Measurements from ENCODE around the gene NGB. TPM values are rescaled to one million over a fixed set of nuclear protein-coding genes. Genes with fewer than 3 reads are reported as not detected.

NGB gene
- total RNA-seq, 2 experiments from 2014 or later = not detected

DNA sequence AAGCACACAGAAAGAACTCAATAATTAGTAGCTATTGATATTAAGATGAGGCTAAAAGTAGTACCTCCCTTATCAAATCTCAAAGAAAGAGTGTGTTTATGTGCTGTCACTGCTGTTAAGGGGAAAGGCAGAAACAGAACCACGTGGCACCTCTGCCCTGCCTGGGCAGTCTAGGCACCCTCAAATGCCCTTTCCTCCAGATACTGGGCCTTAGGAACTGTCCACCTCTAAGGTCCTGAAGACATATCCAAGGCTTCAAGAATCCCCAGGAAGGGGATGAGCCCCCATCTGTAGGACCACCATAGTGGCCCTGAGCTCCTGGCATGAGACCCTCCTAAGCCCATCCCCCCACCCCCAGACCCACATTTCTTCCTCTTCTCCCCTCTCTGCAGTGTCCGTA, 29.1 kb downstream of the NGB start:
- no peak for ATAC-seq
- H3K4me1 Mint-ChIP-seq (ENCODE audit: low read depth) = no peaks in the 10 kb centered on the region
- H3K36me3 Mint-ChIP-seq (ENCODE audit: low read depth) = no peaks in the 10 kb centered on the region
- no peak overlapping the region for H3K4me3 Mint-ChIP-seq
- H3K27ac Mint-ChIP-seq = no peak overlapping the region
- ChIA-PET POLR2A (interaction anchor here (0.5 kb wide), 1 partner anchor 1099 kb away, joined by 4 read pairs; no protein-coding TSS in a partner anchor), CTCF (interaction anchor here (1.1 kb wide), 1 partner anchor 24 kb away, joined by 3 read pairs; no protein-coding TSS in a partner anchor)
- DNase-seq = no peak
- no peaks in the 10 kb centered on the region for H3K9me3 Mint-ChIP-seq (ENCODE audit: insufficient read depth)
- H3K27me3 Mint-ChIP-seq (ENCODE audit: low read depth) = peaks cover 3% of the 10 kb centered on the region

DNA sequence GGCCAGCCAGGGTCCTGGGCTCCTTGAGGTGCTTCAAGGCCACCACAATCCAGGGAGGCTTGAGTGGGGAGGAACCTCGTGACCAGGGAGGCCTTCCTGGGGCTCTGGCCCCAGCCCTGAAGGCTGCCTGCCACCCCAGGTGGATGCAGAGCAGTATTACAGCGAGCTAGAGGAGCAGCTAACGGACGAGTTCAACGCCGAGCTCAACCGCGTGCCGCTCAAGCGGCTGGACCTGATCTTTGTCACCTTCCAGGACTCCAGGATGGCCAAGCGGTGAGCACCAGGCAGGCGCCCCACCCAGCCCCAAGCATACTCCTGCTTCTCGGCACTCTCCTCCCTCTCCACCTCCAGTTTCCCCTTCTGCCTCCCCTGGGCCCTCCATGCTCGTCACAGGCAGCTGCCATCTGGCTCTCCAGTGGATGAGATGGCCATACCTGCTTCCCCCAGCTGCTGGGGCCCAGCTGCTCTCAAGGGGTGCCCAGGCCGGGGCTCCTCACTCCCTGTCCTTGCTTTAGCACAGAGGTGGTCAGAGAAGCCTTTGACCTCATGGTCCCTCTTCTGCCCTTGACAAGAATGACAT, 30.6 kb downstream of the NGB start:
- Mint-ChIP-seq H3K4me1 (ENCODE audit: low read depth) (no peaks in the 10 kb centered on the region), H3K27ac (no peak overlapping the region), H3K4me3 (no peak overlapping the region), H3K9me3 (ENCODE audit: insufficient read depth) (no peaks in the 10 kb centered on the region), H3K36me3 (ENCODE audit: low read depth) (no peaks in the 10 kb centered on the region), H3K27me3 (ENCODE audit: low read depth) (peaks cover 3% of the 10 kb centered on the region)
- POLR2A ChIA-PET = no interaction called here
- DNase-seq (no peak), ATAC-seq (no peak)
- CTCF ChIA-PET = interaction anchor here (0.5 to 1.3 kb wide), 2 partner anchors 61 to 161 kb away, joined by 3 to 4 read pairs; no protein-coding TSS in a partner anchor

DNA sequence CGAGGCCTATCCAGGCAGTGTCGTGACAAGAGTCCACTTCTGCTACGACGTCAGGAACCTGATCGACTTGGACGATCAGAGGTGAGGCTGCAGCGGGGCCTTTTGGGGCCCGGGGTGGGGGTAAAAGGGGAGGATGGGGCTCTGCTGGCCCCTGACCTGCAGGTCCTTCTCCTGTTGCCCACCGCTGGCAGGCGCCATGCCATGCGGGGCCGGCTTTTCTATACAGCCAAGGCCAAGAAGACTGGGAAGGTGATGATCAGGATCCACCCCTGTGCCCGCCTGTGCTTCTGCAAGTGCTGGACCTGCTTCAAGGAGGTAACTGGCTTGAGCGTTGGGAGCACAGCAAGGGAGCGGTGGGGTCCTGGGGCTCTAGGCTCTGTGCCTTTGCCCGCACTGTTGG, 31.6 kb downstream of the NGB start:
- CTCF ChIA-PET = no interaction called here
- H3K36me3 Mint-ChIP-seq (ENCODE audit: low read depth) = no peaks in the 10 kb centered on the region
- H3K4me1 Mint-ChIP-seq (ENCODE audit: low read depth) = no peaks in the 10 kb centered on the region
- no peak for ATAC-seq
- no peaks in the 10 kb centered on the region for H3K9me3 Mint-ChIP-seq (ENCODE audit: insufficient read depth)
- DNase-seq = no peak
- H3K27ac Mint-ChIP-seq = no peak overlapping the region
- peaks cover 3% of the 10 kb centered on the region for H3K27me3 Mint-ChIP-seq (ENCODE audit: low read depth)
- no peak overlapping the region for H3K4me3 Mint-ChIP-seq
- POLR2A ChIA-PET = no interaction called here

DNA sequence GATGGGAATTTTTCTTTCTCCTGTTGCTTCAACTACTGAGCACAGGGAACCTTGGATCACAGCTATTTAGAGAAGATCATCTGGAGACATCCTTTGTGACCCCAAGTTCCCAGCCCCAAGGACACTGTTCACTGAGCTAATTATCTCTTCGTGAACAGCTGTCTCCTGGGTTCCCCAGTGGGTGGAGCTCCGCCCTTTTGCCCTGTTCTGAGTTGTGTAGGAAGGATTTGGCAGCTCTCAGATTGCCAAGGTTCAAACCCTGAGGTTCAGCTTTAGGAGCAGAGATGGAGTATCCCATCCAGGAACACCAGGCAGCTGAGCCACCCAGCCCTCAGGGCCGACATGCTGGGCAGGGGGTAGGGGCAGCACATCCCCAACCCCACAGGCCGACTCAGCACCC, 32.0 kb downstream of the NGB start:
- DNase-seq = no peak
- no peak overlapping the region for H3K27ac Mint-ChIP-seq
- ChIA-PET POLR2A (no interaction called here), CTCF (interaction anchor here (1.4 kb wide), 1 partner anchor 77 kb away, joined by 4 read pairs; no protein-coding TSS in a partner anchor)
- H3K4me3 Mint-ChIP-seq = no peak overlapping the region
- peaks cover 3% of the 10 kb centered on the region for H3K27me3 Mint-ChIP-seq (ENCODE audit: low read depth)
- no peak for ATAC-seq
- H3K9me3 Mint-ChIP-seq (ENCODE audit: insufficient read depth) = no peaks in the 10 kb centered on the region
- H3K36me3 Mint-ChIP-seq (ENCODE audit: low read depth) = no peaks in the 10 kb centered on the region
- no peaks in the 10 kb centered on the region for H3K4me1 Mint-ChIP-seq (ENCODE audit: low read depth)

DNA sequence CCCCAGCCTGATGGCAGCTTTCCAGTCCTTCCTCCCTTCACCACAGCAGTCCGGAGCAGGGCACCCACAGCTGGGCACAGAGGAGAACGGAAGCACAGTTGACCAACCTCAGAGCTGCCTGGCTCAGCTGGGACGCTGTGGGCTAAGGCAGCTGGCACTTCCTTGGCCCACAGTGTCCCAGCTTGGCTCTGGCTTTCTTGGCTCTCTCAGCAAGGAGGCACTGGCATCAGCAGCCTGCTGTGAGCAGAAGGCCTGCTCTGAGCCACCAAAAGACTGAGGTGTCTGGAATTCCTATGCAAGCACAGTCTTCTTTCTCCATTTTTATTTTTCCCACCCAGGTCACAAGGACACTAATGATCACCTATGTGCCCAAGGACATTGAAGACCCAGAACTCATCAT, 32.6 kb downstream of the NGB start:
- H3K4me3 Mint-ChIP-seq = no peak overlapping the region
- no peaks in the 10 kb centered on the region for H3K9me3 Mint-ChIP-seq (ENCODE audit: insufficient read depth)
- ChIA-PET CTCF (interaction anchor here (1.4 kb wide), 1 partner anchor 78 kb away, joined by 4 read pairs; no protein-coding TSS in a partner anchor), POLR2A (no interaction called here)
- H3K36me3 Mint-ChIP-seq (ENCODE audit: low read depth) = no peaks in the 10 kb centered on the region
- DNase-seq (no peak), ATAC-seq (no peak)
- no peaks in the 10 kb centered on the region for H3K4me1 Mint-ChIP-seq (ENCODE audit: low read depth)
- H3K27ac Mint-ChIP-seq = no peak overlapping the region
- H3K27me3 Mint-ChIP-seq (ENCODE audit: low read depth) = peaks cover 3% of the 10 kb centered on the region

DNA sequence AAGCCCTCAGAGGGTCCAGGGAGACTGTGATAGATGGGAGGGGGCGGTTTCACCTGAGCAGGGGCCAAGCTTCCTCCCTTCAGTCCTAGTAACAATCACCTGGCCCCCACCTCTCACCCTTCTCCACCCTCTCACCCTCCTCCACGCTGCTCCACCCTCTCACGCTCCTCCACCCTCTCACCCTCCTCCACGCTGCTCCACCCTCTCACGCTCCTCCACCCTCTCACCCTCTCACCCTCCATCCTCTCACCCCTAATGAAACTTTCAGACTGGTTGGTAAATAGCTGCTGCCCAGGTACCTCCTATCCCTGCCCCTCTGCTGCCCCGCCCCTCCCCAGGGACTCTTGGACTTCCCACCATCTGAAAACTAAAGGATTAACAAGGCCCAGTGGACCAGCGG, 34.2 kb downstream of the NGB start:
- H3K4me1 Mint-ChIP-seq (ENCODE audit: low read depth) = no peaks in the 10 kb centered on the region
- ATAC-seq (no peak), DNase-seq (no peak)
- no peaks in the 10 kb centered on the region for H3K36me3 Mint-ChIP-seq (ENCODE audit: low read depth)
- no peaks in the 10 kb centered on the region for H3K9me3 Mint-ChIP-seq (ENCODE audit: insufficient read depth)
- no peaks in the 10 kb centered on the region for H3K27me3 Mint-ChIP-seq (ENCODE audit: low read depth)
- ChIA-PET CTCF (interaction anchor here (1.4 kb wide), 1 partner anchor 24 kb away, joined by 5 read pairs; no protein-coding TSS in a partner anchor), POLR2A (no interaction called here)
- no peak overlapping the region for H3K27ac Mint-ChIP-seq
- no peak overlapping the region for H3K4me3 Mint-ChIP-seq

DNA sequence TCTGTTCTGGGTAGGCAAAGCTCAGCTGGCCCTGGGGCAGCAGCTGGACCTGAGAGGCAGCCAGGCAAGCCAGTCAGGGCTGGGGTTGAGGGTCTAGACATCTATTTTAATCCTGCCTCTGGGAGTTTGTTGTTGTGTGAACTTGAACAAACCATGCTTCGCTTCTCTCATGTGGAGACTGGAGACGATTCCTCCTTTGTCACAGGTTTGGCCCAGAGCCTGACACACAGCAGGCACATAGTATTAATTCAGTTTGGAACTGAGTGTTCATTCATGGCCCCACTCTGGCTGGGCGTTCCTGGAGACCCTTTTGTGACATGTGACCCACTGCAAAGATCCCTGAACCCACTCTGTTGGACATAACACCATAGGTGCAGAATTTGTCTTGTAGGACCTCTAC, 39.3 kb downstream of the NGB start:
- POLR2A ChIA-PET = no interaction called here
- no peaks in the 10 kb centered on the region for H3K36me3 Mint-ChIP-seq (ENCODE audit: low read depth)
- no peaks in the 10 kb centered on the region for H3K4me1 Mint-ChIP-seq (ENCODE audit: low read depth)
- H3K4me3 Mint-ChIP-seq = no peak overlapping the region
- H3K27ac Mint-ChIP-seq = no peak overlapping the region
- DNase-seq (no peak), ATAC-seq (no peak)
- no peaks in the 10 kb centered on the region for H3K27me3 Mint-ChIP-seq (ENCODE audit: low read depth)
- H3K9me3 Mint-ChIP-seq (ENCODE audit: insufficient read depth) = no peaks in the 10 kb centered on the region
- CTCF ChIA-PET = no interaction called here

DNA sequence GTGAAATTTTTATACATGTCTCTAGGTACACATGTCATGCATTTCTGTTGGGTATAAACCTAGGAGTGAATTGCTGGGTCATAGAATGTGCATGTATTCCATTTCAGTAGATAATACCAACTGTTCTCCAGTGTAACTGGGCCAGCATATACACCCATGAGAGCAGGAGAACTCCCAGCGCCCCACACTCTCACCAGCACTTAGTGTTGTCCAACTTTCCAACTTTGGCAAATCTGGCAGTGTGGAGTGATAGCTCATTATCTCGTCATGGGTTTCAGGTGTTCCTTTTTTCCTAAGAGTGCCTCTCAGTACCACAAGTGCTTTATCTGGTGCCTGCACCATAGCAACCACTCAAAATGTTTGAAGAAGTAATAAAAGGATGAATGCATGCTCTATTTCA, 40.1 kb downstream of the NGB start:
- no peaks in the 10 kb centered on the region for H3K9me3 Mint-ChIP-seq (ENCODE audit: insufficient read depth)
- ChIA-PET POLR2A (no interaction called here), CTCF (interaction anchor here (1.4 kb wide), 1 partner anchor 17 kb away, joined by 5 read pairs; no protein-coding TSS in a partner anchor)
- H3K27me3 Mint-ChIP-seq (ENCODE audit: low read depth) = no peaks in the 10 kb centered on the region
- no peak for DNase-seq
- no peaks in the 10 kb centered on the region for H3K4me1 Mint-ChIP-seq (ENCODE audit: low read depth)
- H3K36me3 Mint-ChIP-seq (ENCODE audit: low read depth) = no peaks in the 10 kb centered on the region
- H3K4me3 Mint-ChIP-seq = no peak overlapping the region
- no peak for ATAC-seq
- no peak overlapping the region for H3K27ac Mint-ChIP-seq

DNA sequence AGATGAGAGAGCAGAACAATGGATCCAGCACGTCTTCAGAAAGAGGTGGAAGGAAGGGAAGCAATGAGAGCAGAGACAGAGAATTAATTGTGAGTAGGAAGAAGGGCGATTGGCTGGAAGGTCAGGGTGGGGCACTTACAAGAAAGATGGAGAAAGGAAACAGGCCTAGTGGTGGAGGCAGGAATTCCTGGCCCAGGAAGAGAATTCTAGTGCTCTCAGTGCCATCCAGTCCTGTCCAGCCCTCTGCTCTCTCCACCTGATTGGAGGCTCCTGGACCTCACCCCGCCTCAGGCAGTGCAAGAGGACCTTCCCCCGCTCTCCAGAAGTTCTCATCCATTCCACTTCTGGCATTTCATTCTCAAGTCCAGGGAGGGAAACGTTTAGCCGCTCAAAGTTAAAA, 43.0 kb downstream of the NGB start:
- Mint-ChIP-seq H3K27ac (no peak overlapping the region), H3K27me3 (ENCODE audit: low read depth) (no peaks in the 10 kb centered on the region), H3K9me3 (ENCODE audit: insufficient read depth) (no peaks in the 10 kb centered on the region), H3K4me1 (ENCODE audit: low read depth) (no peaks in the 10 kb centered on the region), H3K36me3 (ENCODE audit: low read depth) (no peaks in the 10 kb centered on the region), H3K4me3 (no peak overlapping the region)
- DNase-seq (no peak), ATAC-seq (no peak)
- ChIA-PET CTCF (no interaction called here), POLR2A (no interaction called here)

DNA sequence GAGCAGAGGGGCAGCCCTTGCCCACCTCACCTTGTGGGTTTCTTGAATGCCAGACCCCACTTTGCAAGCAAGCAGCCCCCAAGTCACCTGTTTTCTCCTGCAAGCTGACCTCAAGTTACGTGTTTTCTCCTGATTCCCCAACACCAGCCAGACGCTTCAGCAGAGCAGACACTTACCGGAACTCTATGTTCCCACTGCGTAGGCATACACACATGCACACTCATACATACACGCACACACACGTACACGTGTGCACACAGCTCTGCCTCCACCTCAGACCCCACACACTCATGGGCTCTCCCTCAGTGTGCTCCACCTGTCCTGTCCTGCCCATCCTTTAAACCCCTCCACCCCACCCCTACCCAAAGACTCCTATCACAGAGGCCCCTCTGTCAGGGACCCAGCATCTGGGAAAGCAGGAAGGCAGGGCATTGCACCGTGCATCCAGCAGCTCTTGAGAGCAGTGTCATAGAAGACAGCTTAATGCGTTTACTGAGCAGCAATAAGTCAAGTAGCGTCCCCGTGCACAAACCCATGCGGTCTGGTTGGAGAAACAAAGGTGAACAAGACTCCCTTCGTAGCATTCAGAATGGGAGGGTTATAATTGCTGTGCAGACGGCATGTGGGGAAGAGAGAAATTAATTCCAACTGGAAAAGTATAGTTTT, 45.0 kb downstream of the NGB start:
- CTCF ChIA-PET = interaction anchor here (1.3 to 2.1 kb wide), 3 partner anchors 13 to 78 kb away, joined by 3 to 8 read pairs (median 4); no protein-coding TSS in a partner anchor
- H3K27ac Mint-ChIP-seq = no peak overlapping the region
- no peak for DNase-seq
- POLR2A ChIA-PET = no interaction called here
- no peaks in the 10 kb centered on the region for H3K4me1 Mint-ChIP-seq (ENCODE audit: low read depth)
- no peaks in the 10 kb centered on the region for H3K36me3 Mint-ChIP-seq (ENCODE audit: low read depth)
- ATAC-seq = no peak
- no peak overlapping the region for H3K4me3 Mint-ChIP-seq
- no peaks in the 10 kb centered on the region for H3K9me3 Mint-ChIP-seq (ENCODE audit: insufficient read depth)
- H3K27me3 Mint-ChIP-seq (ENCODE audit: low read depth) = no peaks in the 10 kb centered on the region

DNA sequence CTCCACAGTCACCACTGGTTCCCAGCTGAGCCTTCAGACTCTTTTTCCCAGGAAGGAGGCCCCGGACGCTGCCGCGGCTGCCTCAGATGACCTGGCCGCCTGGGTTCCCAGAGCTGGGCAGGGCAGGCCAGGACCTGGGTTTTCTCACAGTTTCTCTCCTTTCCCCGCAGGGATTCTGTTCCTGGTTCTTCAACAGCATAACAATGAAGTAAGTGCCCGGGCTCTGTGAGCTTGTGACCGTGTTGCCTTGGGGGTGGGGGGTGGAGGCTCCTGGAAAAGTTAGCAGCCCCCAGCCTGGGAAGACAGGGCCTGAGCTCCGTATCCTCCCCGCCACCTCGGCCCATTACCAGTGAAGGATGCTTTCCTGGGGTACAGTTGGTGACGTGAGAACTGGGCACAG, 45.8 kb downstream of the NGB start:
- CTCF ChIA-PET = interaction anchor here (1.3 to 2.1 kb wide), 3 partner anchors 12 to 79 kb away, joined by 3 to 8 read pairs (median 4); no protein-coding TSS in a partner anchor
- Mint-ChIP-seq H3K36me3 (ENCODE audit: low read depth) (no peaks in the 10 kb centered on the region), H3K27me3 (ENCODE audit: low read depth) (no peaks in the 10 kb centered on the region), H3K27ac (no peak overlapping the region), H3K4me3 (no peak overlapping the region), H3K4me1 (ENCODE audit: low read depth) (no peaks in the 10 kb centered on the region), H3K9me3 (ENCODE audit: insufficient read depth) (no peaks in the 10 kb centered on the region)
- ATAC-seq (no peak), DNase-seq (no peak)
- POLR2A ChIA-PET = no interaction called here

DNA sequence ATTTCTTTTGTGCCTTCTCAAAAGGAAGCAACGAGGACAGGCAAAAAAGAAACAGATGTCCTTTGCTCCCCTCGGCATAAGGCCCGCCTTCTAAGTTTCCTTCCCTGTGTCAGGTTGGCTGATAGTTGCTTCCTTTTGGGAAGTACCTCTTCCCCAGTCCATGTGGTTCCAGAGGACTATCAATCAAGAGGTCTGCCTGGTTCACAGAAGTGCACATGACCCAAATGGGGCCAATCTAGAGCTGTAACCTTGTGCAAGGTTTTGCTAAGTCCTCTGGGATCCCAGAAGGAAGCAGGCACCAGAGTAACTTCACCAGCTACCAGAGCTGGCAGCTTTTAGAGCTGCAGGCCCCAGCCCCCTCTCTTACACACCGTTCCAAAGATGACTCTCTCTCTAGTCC, 46.8 kb downstream of the NGB start:
- ChIA-PET POLR2A (no interaction called here), CTCF (interaction anchor here (2.1 kb wide), 1 partner anchor 11 kb away, joined by 8 read pairs; no protein-coding TSS in a partner anchor)
- Mint-ChIP-seq H3K36me3 (ENCODE audit: low read depth) (no peaks in the 10 kb centered on the region), H3K27ac (no peak overlapping the region), H3K27me3 (ENCODE audit: low read depth) (no peaks in the 10 kb centered on the region), H3K4me3 (no peak overlapping the region), H3K9me3 (ENCODE audit: insufficient read depth) (no peaks in the 10 kb centered on the region), H3K4me1 (ENCODE audit: low read depth) (no peaks in the 10 kb centered on the region)
- ATAC-seq = no peak
- no peak for DNase-seq

All from activated CD8-positive, alpha-beta T cell treated with anti-CD3 and anti-CD28 coated beads, Interleukin-2, amount 10 ng/mL, durations not matched to agents 7 days and 5 days (primary cell).